Skeletal muscle cell (primary cell): ENCODE data around the gene INO80.
"Not testable (repeated sequence)": the region's sequence is repeated elsewhere in the genome, so short reads cannot be mapped to it uniquely, and the experiment has no call there.

ENCODE experiments used
- DNase-seq: peaks from one replicate; pipeline ENCODE4 v3.0.0-alpha.2; 2010; ENCODE audit warnings: low read depth
- H3K4me3 ChIP-seq: 2 replicates; pipeline ENCODE4 v1.5.1; 2011; ENCODE audit warnings: low read depth, mild to moderate bottlenecking, control low read depth, low read length, moderate library complexity

Gene INO80

DNA sequence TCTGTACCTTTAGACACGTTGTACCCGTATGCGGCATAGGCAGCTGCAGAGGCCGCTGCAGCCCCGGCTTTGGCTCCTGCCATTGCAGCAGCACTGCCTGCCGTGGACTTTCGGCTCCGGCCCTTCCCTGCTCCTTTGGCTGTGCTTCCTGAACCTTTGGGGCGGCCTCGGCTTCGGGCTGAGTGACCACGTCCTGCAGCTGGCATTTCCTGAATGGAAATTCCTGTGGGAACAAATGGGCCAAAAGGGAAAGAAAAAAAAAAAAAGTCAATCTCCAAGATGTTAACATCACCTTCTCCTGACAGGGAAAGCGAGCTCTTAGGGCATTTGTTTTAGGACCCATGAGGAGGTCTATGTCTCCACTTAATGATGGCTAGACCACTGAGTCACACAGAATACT, 133.2 kb downstream of the INO80 start:
- H3K4me3 ChIP-seq, result no peak overlapping the region
- DNase-seq, result no peak

DNA sequence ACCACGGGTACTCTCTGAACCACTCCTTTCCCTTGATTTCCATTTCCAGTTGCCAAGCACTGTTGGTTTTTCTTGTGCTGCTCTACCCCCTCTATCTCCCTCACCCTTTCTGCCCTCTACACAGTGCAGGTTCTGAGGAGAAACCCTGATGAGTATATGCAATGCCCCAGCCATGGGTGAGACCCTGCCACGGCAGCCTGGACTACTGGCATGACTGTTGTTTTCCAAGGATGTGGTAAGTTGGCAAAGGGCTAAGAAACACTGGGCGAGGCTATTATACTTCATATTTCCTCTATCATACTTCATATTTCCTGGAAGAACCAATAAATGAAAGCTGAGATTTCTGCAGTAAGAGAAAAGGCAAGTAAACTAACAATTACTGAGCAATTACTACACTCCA, 134.9 kb downstream of the INO80 start:
- no peak overlapping the region for H3K4me3 ChIP-seq
- no peak for DNase-seq

DNA sequence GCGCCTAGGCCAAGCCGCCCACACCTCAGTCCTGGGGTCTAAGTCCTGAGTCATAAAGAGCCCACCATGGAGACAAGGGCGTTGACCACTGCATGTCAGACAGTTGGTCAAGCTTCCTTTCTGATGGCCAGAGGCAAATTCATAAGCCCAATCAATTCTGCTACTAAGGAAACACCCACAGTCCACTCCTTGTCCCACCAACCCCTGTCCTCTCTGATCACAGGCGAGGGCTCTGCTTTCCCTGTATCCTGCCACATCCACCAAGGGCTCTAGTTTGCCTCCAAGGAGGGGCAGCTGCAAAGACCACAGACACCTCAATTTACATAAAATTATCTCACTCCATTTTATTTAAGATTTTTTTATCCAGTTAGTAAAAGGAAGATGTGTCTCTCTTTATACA, 137.5 kb downstream of the INO80 start:
- DNase-seq, result no peak

DNA sequence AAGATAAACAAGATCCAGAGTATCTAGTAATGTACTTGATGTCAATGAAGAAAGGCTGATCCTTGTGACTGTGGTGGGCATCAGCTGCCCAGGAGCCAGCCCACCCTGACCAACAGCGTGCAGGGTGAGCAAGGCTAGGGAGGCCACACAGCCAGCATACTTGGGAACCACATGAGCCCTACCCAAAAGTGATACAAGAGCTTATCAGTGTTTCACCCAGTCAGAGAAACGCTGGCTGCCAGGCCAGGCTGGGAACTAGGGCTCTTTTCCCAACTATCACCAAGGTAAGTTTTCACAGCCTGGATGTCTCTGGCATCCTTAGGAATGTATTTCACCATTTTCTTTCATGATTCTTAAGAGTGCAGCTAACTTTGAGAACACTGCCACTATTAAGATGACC, 137.9 kb downstream of the INO80 start:
- DNase-seq, result no peak
- no peak overlapping the region for H3K4me3 ChIP-seq

More for the DNA sequence above, 137.5 kb downstream of the INO80 start:
- no peak overlapping the region for H3K4me3 ChIP-seq

DNA sequence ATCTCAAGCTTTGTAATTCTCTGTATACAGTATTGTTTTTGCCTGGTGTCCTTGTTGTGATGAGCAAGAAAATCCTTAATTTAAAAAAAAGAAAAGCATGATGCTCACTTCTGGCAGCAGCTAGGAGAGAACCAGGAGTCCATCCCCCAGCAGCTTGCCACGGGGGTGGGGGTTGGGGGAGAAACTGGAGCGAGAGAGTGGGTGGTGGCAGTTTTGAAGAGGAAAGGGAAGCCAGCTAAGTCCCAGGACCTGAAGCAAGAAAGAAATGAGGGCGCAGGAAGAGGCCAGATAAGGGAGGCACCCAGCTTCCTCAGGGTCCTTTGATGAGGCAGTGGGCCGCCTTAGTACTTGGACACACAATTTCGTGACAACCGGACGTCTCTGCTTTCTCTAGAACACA, 139.3 kb downstream of the INO80 start:
- DNase-seq, result no peak
- no peak overlapping the region for H3K4me3 ChIP-seq

DNA sequence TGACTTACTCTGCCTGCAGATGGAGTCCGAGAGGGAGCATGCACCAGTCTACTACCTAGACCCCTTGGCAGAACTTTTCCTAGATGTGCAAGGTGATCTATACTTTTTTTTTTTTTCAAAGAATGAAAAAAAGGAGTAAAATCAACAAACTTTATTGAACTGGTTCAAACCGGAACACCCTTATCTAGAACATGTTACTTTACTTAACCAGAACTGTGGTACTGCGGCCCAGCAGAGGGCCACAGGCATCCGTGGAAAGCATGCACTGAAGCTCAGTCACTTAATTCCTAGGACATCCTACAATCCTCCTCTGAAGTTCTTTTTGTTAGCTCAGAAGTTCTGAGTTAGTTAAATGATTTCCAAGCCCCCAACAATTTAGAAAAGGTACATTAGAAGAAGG, 141.2 kb downstream of the INO80 start:
- no peak for DNase-seq
- no peak overlapping the region for H3K4me3 ChIP-seq

DNA sequence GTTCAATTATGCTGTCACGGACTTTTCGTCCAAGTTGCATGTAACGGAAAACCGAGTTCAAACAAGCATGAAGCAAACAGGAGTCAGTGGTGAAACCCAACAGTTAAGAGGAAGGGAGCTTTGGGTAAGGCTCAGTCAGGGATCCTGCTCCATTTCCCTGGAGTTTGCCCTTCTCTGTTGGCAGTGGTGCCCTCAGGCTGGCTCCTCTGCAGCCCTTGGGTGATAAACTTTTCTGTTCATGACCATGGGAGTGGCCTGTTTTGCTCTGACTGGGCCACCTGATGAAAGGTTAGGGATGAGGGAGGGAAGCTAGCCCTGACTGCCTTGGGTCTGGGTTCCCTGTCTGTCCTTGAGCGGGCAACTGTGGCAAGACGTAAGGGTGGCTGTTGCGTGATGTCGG, 146.7 kb downstream of the INO80 start:
- DNase-seq, result no peak
- H3K4me3 ChIP-seq, result no peak overlapping the region

DNA sequence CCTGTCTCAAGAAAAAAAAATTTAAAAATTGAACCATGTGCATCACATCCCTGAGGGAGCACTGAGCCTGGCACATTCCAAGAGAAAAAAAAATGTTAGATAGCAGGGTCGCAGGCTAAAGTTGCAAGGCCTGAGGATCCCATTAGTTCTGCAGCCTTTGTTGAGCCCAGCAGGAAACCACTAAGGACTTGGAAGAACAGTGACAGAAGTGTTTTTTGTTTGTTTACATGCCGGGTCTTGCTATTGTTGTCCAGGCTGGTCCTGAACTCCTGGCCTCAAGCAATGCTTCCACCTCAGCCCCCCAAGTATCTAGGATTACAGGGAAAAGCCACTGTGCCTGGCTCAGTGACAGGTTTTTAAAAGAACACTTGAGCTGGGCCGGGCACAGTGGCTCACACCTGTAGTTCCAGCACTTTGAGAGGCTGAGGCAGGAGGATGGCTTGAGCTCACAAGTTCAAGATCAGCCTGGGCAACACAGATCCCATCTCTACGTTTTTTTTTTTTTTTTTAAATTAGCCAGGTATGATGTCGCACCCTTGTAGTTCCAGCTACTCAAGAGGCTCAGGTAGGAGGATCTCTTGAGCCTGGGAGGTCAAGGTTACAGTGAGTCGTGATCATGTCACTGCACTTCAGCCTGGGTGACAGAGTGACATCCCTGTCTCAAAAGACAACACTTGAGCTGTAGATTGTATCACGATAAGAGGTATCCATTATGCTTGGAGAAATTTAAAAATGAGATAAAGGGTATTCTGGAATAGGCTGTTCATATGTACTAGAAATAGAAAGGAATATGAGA, 147.6 kb downstream of the INO80 start:
- no peak for DNase-seq
- no peak overlapping the region for H3K4me3 ChIP-seq

DNA sequence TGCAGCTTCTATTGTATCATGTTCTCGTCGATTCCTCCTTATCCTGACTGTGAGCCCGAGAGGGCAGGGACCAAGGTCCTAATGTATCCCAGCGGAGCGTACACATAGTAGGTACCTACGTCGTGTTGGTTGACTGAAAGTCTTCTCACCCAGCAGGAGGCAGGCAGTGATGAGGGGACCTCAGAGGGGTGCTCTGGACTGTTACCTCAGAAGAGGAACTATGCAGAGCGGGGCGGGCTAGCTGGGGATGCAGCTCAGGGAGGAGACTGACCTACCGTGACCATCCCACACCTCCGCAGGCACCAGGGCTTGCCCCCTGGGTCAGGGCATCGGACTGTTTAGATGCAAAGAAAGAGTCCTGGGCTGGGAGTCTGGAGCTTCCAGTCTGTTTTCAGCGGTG, 151.4 kb downstream of the INO80 start:
- H3K4me3 ChIP-seq, result no peak overlapping the region
- DNase-seq, result no peak

DNA sequence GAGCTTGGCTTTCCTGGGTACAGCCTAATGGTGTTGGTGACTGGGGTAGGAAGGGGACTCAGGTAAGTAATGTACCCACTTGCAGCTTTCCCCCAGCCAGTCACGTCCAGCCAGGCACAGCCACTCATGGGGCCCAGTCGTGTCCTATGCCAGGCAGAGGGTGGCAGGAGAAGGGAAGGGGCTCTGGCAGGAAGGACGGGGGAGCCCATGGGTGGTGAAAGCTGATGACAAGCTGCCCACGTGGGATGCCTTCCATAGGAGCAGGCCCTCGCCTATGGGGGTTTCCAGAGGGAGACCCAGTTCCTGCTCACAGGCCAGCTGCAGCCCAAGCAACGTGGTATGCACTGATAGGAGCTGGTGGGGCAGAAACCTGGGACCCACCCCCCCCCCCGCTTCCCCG, 152.1 kb downstream of the INO80 start:
- H3K4me3 ChIP-seq, result no peak overlapping the region
- DNase-seq, result no peak

DNA sequence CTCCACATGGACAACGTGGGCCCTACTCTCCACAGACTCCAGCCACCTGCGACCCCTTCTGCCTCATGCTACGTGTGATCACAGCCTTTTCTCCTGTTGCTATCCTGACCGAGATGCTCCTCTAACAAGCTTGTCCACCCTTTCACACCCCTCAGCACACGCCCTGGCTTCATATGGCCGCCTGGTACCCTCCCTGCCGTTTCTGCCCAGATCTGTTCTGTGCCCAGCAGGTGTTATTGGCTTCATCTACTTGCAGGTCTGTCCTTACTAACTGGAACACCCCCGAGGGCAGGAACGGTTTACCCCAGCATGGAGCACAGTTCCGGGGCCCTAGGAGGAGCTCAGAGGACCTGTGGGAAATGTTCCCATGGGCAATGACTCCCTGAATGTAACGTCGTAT, 152.9 kb downstream of the INO80 start:
- no peak for DNase-seq
- no peak overlapping the region for H3K4me3 ChIP-seq

DNA sequence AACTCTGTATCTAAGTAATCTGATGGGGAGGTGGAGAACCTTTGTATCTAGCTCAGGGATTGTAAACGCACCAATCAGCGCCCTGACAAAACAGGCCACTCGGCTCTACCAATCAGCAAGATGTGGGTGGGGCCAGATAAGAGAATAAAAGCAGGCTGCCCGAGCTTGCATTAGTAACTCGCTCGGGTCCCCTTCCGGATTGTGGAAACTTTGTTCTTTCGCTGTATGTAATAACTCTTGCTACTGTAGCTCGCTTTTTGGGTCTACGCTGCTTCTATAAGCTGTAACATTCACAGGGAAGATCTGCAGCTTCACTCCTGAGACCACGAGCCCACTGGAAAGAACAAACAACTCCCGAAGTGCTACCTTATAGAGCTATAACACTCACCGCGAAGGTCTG, 153.8 kb downstream of the INO80 start:
- not testable (repeated sequence) for DNase-seq

DNA sequence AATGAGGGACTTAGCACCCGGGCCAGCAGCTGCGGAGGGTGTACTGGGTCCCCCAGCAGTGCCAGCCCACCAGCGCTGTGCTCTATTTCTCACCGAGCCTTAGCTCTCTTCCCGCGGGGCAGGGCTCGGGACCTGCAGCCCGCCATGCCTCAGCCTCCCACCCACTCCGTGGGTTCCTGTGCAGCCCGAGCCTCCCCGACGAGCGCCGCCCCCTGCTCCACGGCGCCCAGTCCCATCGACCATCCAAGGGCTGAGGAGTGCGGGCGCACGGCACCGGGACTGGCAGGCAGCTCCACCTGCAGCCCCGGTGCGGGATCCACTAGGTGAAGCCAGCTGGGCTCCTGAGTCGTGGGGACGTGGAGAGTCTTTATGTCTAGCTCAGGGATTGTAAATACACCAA, 154.3 kb downstream of the INO80 start:
- not testable (repeated sequence) for DNase-seq, H3K4me3 ChIP-seq

More for the DNA sequence above, 153.8 kb downstream of the INO80 start:
- not testable (repeated sequence) for H3K4me3 ChIP-seq

DNA sequence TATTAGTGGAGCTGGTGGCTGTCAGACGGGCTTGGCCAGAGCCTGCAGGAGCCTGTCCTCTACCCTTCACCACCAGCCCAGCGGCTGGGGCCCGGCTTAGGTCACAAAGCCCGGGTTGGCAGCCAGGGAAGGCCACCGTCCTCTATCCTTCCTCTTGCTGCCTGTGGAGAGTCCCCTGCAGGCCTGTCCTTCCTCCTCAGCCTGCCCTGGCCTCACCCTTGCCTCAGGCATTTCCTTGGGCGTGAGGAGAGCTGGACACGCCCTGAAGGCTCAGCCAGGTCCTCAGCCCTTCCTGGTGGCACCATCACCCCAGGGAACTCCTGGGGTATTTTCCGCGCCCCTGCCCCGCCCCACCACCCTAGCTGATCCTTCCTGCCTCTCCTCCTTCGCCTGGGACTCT, 155.2 kb downstream of the INO80 start:
- no peak overlapping the region for H3K4me3 ChIP-seq
- DNase-seq, result no peak

DNA sequence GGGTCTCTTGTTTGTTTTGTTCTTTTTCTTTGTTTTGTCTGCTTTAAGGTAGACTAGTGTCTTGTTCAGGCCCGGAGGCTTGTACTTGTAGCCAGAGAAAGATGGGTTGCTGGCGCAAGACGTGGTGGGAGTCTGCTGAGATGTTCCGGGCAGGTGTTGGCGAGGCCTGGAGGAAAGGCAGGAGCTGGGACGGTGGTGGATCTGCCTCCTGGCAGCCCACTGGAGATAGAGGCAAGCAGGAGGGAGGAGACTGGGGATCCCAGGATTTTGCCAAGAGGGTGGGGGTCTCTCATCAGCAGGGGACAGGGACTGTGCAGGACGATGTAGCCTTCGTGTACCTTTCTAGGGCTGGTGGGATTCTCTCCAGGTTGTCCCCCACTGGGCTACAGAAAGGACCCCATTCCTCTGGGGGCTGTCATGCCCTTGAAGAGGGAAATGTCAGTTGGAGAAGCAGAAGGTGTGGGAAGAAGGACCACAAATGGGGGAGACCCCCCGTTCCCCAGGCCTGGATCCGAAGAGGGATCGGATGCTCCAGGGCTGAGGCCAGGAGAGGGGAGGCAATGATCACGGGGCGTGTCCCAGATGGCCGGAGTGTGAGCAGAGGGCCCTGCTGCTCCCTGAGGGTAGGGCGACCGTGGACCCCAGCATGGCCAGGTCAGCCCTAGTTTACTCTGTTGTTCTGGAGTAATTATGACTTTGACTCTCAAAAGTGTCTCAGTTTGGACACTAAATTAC, 155.8 kb downstream of the INO80 start:
- no peak overlapping the region for H3K4me3 ChIP-seq
- DNase-seq, result no peak

DNA sequence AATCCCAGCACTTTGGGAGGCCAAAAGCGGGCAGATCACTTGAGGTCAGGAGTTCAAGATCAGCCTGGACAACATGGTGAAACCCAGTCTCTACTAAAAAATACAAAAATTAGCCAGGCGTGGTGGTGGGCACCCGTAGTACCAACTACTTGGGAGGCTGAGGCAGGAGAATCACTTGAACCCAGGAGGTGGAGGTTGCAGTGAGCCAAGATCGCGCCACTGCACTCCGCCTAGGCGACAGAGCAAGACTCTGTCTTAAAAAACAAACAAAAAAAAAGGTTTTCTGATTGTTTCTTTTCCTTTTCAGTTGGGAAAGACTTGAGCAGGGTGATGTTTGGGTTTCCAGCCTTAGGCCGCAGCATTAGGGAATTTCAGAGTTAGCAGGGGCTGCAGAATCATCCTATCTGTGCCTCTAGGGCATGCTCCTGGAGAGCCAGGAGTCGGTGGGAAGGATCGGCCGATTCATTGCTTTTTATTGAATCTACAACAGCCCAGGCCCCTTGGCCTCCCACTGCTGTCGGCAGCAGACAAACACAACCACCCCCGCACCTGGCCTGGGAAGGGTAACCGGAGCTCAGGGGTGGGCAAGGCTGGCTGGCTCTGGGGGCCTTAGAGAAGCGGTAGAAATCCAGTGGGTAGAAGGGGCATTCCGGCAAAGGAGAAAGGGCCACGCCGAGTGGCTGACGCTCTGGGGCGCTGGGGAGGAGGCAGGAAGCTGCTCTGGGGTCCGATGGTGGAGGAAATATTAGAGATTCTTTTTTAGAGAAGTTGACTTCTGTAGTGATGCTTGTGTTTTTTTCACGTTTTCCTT, 156.5 kb downstream of the INO80 start:
- H3K4me3 ChIP-seq, result no peak overlapping the region

DNA sequence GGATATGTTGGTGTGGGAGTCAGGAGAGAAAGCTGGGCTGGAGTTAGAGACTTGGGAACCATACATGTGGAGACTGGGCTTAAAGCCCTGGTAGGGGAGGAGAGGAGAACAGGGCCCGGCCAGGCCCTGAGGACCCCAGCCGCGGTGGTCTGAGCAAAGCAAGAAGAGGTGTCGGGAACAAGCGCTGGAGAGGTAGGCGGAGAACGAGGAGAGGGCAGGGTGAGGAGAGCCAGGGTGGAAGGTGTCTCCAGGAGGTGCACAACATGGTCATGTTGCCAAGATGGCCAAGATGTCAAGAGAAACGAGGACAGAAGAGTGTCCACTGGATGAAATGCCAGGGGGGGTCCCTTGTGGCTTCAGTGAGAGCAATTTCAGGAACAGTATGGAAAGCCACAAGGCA, 157.4 kb downstream of the INO80 start:
- no peak for DNase-seq
- no peak overlapping the region for H3K4me3 ChIP-seq

More for the DNA sequence above, 156.5 kb downstream of the INO80 start:
- DNase-seq, result no peak

DNA sequence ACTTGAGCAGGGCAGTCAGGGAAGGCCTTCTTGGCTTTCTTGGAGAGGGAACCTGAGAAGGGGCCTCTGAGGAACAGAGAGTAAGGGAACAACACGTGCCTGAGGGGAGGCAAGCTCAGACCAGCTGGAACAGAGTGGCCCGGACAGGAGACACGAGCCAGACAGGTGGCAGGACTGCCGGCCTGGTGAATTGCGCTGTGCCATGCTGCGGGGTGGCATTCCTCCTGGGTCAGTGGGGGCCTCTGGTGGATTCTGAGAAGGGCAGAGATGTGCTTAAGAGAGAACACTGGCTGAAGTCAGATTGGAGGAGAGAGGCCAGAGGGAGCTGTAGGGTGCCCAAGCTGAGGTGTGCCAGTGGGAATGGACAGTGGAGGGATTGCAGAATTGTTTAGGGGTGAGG, 157.9 kb downstream of the INO80 start:
- DNase-seq, result no peak
- no peak overlapping the region for H3K4me3 ChIP-seq

DNA sequence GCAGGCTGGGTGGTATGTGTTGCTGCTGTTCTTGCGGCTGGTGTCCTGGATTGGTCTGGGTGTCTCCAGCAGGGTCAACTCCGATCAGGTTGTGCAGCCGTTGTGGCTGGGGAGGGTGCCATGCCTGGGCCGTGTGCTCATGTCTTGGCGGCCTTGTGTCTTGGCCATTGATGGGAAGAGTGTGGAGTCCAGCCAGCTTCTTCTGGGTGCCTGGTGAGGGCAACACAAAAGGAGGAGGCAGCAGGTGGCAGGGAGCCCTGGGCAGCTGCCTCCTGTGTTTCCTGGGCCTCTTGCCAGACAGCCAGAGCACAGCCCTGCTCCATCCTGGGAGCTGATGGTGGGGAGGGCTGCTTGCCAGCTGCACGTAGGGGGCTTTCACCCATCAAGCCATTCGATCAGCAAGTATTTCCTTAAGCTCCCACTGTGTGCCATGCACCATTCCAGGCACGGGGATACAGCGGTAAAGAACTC, 158.5 kb downstream of the INO80 start:
- no peak overlapping the region for H3K4me3 ChIP-seq
- DNase-seq, result no peak

DNA sequence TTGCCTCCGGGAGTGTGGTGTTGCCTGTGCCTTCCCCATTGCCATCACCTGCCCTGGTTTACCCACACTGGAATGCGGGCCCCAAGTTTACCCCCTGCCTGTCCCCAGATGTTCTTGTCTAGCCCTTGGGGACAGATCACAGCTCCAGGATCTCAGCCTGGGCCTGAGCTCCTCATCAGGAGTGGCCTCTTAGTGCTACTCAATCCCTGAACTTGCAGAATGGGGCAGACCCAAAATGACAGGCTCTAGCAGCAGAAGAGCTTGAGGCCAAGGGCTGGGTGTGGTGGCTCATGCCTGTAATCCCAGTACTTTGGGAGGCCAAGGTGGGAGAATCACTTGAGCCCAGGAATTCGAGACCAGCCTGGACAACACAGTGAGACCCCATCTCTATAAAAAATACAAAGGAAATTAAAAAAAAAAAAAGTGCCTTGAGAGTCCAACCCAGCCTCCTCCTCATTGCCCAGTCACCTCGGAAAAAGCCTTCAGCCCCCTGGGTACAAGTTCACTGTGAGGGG, 159.0 kb downstream of the INO80 start:
- no peak overlapping the region for H3K4me3 ChIP-seq
- DNase-seq, result no peak
